HG03060 (cell line): ENCODE measurements around the gene NLN.
"Not testable (repeated sequence)": the region's sequence is repeated elsewhere in the genome, so short reads cannot be mapped to it uniquely, and the experiment has no call there.

Experiments used
- ATAC-seq: cut with Tn5 transposase; IDR thresholded peaks from one replicate; pipeline ENCODE4 v1.9.1; 2021; ENCODE audit warnings: low read depth, moderate number of reproducible peaks; ENCODE audit not compliant: unreplicated experiment

Gene NLN

GRCh38 chr5:65769539-65769938, 47.5 kb downstream of the NLN start:
- ATAC-seq, result no peak

DNA sequence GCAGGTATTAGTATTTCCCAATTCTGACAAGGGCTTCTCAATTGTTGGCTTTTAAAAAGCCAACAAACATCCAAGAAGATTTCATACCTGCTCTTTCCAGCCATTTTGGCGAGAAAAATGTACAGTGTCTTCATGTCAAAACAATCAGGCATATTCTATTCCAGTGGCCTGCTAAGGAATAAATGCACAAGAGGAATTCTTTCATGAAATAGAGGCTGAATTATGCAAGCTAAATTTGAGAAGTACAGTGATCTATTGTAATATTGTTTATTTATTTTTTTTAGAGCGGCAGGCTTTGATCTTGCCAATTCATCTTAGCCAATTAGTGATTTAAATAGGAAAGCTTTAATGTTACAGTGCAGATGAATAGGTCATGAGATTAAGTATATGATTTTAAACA, 49.3 kb downstream of the NLN start:
- ATAC-seq, result no peak

GRCh38 chr5:65772963-65773362, 51.0 kb downstream of the NLN start:
- not testable (repeated sequence) for ATAC-seq

DNA sequence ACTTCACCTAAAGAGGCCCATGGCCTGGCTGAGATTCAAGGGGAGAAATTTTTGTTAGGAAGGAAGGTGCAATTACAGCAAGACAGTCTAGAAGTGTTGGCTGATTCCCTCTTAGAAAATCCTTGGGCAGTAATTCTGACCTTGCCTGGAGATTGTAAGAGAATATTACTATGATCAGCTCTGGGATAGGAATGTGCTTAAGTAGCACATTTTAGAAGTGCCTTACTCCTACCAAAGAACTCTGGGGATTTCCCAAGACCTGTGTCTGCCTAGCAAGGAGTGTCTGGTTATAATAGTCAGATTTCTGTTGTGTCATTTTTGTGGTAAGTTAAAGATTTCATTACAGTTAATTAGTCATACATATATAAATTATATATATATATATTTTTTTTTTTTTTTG, 52.3 kb downstream of the NLN start:
- ATAC-seq, result no peak

- ATAC-seq, result no peak
Observed at GRCh38 chr5:65775476-65775875, 53.5 kb downstream of the NLN start.

DNA sequence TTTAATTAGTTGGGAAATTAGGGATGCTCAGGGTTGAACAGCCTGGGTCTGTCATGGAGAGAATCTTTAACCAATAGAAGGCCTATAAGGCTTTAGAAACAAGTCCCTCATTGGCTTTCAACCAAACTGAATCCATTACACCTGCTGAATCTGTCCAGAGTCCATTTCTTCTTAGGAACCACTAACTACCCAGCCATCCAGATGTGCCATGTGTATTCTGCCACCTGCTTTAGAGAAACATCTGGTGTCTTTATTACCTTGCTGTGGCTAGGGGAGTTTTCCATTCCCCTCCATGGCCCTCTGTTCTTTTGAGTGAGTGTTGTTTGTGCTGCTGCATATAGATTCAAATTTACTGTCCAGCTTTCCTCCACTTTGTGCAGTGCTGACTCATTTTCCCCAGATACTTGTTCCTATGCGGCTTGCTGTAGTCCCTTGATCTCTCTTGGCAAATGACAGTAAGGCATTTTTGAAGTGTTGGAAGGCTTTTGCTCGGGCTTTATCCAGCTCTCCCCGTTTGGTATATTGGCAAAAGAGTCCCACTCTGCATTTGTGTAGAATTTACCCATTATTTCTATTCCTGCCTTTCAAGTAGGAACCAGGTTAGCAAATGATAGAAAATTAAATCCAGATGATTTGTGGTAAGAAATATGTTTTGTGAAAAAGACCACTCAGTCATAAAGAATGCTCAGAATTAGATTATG, 54.6 kb downstream of the NLN start:
- ATAC-seq, result no peak

- no peak for ATAC-seq
Observed at GRCh38 chr5:65778126-65778525, 56.1 kb downstream of the NLN start.

- no peak for ATAC-seq
Observed at GRCh38 chr5:65779643-65780042, 57.6 kb downstream of the NLN start.

DNA sequence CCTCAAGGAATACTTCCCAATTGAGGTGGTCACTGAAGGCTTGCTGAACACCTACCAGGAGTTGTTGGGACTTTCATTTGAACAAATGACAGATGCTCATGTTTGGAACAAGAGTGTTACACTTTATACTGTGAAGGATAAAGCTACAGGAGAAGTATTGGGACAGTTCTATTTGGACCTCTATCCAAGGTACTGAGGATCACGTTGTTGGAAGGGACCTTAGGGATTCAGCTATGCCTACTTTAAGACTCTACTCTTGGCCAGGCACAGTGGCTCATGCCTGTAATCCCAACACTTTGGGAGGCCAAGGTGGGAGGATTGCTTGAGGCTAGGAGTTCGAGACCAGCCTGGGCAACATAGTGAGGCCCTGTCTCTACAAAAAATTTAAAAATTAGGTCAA, 66.3 kb downstream of the NLN start:
- ATAC-seq, result not testable (repeated sequence)

DNA sequence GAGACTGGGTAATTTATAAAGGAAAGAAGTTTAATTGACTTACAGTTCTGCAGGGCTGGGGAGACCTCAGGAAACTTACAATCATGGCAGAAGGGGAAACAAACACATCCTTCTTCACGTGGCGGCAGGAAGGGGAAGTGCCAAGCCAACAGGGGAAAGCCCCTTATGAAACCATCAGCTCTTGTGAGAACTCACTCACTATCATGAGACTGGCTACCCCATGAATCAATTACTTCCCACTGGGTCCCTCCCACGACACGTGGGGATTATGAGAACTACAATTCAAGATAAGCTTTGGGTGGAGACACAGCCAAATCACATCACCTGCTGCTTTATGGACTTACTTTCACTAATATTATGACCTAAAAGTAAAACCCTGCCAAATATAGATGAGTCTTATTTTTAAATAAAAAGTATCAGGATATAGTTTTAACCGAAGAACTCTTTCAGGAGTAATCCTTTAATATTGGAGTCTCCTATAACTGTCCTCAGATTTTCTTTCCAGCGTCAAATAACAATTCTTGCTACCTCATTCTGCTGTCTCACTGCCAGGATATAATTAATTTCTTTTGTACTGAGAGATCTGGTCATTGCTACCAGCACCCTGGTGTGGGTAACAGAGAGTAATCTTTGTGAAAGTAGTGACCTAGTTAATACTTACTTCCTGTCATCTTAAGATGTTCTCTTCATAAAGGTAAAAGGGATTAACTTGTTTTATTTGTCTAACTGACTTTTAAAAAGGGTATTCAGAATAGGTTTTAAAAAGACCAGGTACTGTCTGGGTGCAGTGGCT, 68.6 kb downstream of the NLN start:
- no peak for ATAC-seq

- no peak for ATAC-seq
Observed at GRCh38 chr5:65791712-65792673, 70.0 kb downstream of the NLN start.

- no peak for ATAC-seq
Observed at GRCh38 chr5:65796269-65796668, 74.3 kb downstream of the NLN start.

GRCh38 chr5:65796751-65797316, 74.8 kb downstream of the NLN start:
- ATAC-seq, result no peak

GRCh38 chr5:65797481-65797880, 75.5 kb downstream of the NLN start:
- ATAC-seq, result no peak

- no peak for ATAC-seq
Observed at GRCh38 chr5:65799857-65800256, 77.9 kb downstream of the NLN start.

GRCh38 chr5:65800775-65801174, 78.8 kb downstream of the NLN start:
- ATAC-seq, result no peak

- ATAC-seq, result no peak
Observed at GRCh38 chr5:65801352-65801783, 79.4 kb downstream of the NLN start.

DNA sequence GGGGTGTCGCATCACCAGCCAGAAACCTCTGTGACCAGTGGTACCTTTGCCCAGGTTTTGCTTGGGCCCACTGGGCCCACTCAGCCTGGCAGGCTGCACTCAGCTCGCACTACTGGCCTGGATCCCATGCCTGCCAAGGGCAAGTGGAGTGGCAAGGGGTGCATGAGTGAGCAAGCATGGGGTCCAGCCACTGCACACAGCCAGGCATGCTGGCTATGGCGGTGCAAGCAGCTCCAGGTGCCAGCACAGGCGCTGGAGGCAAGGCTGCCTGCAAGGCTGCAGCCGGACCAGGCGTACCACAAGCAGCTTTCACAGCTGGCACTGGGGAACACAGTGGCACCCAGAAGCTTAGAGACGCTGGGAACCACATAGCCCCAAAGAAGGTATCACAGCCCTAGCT, 80.1 kb downstream of the NLN start:
- ATAC-seq, result no peak

GRCh38 chr5:65802820-65803219, 80.8 kb downstream of the NLN start:
- ATAC-seq, result no peak

DNA sequence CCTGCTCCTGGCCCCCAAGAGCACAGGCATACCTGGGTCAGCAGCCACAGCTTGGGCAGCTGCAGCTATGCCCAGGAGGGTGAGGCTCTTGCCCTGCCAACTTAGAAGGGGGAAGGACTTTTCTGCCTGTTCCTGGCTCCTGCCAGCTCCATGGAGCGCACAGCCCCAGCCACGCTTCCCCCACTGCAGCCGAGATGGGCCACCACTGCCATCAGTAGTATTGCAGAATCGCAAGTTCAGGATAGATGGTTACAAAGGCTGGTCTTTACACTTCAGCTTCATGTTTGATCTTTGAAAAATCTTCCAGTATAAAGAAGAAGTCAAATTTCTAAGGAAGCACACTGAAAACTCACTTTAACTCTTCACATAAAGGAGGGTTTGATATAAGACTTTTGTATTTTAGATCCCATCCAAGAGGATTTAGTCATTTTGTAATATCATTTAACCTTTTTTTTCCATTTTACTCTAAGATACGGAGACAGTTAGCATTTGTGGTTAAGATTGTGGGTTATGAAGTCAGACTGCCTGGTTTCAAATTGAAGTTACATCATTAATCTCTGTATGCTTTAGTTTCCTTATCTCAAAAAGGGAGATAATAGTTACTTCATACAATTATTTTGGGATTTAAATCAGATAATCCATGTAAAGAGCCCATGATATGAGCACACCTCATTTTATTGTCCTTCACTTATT, 81.8 kb downstream of the NLN start:
- ATAC-seq, result no peak
